Suprapubic skin (tissue), 4 donors: ENCODE results near the gene ZDHHC14. TPM values are rescaled to one million over a fixed set of nuclear protein-coding genes. Genes with fewer than 3 reads are reported as not detected.
"Not testable (repeated sequence)": the region's sequence is repeated elsewhere in the genome, so short reads cannot be mapped to it uniquely, and the experiment has no call there.

Source experiments
- DNase-seq, 2 donors: peaks; one replicate each; pipeline ENCODE4 v3.0.0-alpha.2; 2019; ENCODE audit warnings: low spot score in 2 of 2
- H3K27ac ChIP-seq: fragments of 200-600 bp; sonication (generic); one replicate; pipeline ENCODE4 v1.5.1; 2019
- H3K27me3 ChIP-seq: fragments of 200-600 bp; sonication (generic); one replicate; pipeline ENCODE4 v1.5.1; 2019
- H3K36me3 ChIP-seq: fragments of 200-600 bp; sonication (generic); one replicate; pipeline ENCODE4 v1.5.1; 2019
- H3K4me1 ChIP-seq: fragments of 200-600 bp; sonication (generic); one replicate; pipeline ENCODE4 v1.5.1; 2019
- H3K4me3 ChIP-seq: fragments of 200-600 bp; sonication (generic); one replicate; pipeline ENCODE4 v1.5.1; 2019; ENCODE audit warnings: mild to moderate bottlenecking
- H3K9me3 ChIP-seq: fragments of 200-600 bp; sonication (generic); one replicate; pipeline ENCODE4 v1.5.1; 2019
- CTCF ChIP-seq, 2 donors: fragments of 200-600 bp in 1 of 2; fragments of 450-650 bp in 1 of 2; sonication (generic) in 1 of 2; IDR thresholded peaks; one replicate each; pipeline ENCODE4 v1.5.1; 2016 to 2019; ENCODE audit warnings: antibody characterized with exemption in 2 of 2, mild to moderate bottlenecking in 1 of 2, moderate library complexity in 1 of 2
- EP300 ChIP-seq: sonication (generic); formaldehyde crosslinking; IDR thresholded peaks from one replicate; pipeline ENCODE4 v1.6.1; 2017; ENCODE audit warnings: antibody characterized with exemption
- POLR2A ChIP-seq, 2 donors: fragments of 450-650 bp; IDR thresholded peaks; one replicate each; pipeline ENCODE4 v1.6.1; 2017; ENCODE audit warnings: antibody characterized with exemption in 2 of 2, mild to moderate bottlenecking in 2 of 2, moderate library complexity in 2 of 2
- POLR2AphosphoS5 ChIP-seq, 3 donors: sonication (generic); formaldehyde crosslinking; IDR thresholded peaks; one replicate each; pipeline ENCODE4 v1.6.1; 2017; ENCODE audit warnings: antibody characterized with exemption in 3 of 3
- WGBS: methylation state at CpG from one replicate; pipeline ENCODE4 v1.1.5; 2018; 5-methylcytosine and 5-hydroxymethylcytosine counted together
- total RNA-seq, 4 donors: library from RNA; depleted of rRNA; stranded (reverse); fragments of >200 nt; gene quantifications; one replicate each; pipeline ENCODE4 v1.1.0, GENCODE V29; 2016

Gene ZDHHC14
- total RNA-seq, result 1 to 10 TPM; 4.3 to 9.9 (median 7.7) TPM

GRCh38 chr6:157380779-157381561 lies at the start of gene ZDHHC14:
Gene ZDHHC14 (plus strand): TSS chr6:157381190.
- Histone ChIP-seq H3K9me3 (no peaks in the 10 kb centered on the region), H3K27me3 (no peaks in the 10 kb centered on the region), H3K4me1 (peaks cover 19% of the 10 kb centered on the region), H3K36me3 (no peaks in the 10 kb centered on the region), H3K4me3 (peak within 1 kb of the TSS; percentile 67), H3K27ac (peak within 1 kb of the TSS; percentile 96)
- TF ChIP-seq POLR2AphosphoS5 (IDR thresholded peaks at IDR 0.05), result peak in 1 of 3 donors; percentile 65
- peak; percentile 12 to 51 for TF ChIP-seq POLR2A (IDR thresholded peaks at IDR 0.05)
- TF ChIP-seq EP300, result no peak
- no peak for TF ChIP-seq CTCF (IDR thresholded peaks at IDR 0.05)
- peak; percentile 94 for DNase-seq
- WGBS, result under 1% methylated on average over 39 of the region's 106 CpGs

DNA sequence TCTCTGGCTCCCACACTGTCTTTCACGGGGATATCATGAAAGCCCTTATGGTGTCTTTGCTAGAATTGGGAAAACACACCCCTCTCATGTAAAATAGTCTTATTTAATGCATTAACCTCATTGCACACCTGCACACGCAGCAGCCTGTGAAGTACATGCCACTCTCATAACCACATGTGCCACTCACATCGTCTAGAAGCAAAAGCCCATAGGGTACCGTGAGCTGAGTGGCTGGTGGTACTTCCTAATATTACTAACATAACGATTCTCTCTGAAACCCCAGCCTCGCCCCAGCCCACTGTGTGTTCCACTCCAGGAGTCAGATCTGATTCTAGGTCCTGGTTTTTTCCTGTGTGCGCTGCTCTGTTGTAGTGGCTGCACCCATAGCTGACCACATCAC lies 48.2 kb upstream of the ZDHHC14 start:
- no peaks in the 10 kb centered on the region for H3K4me1 ChIP-seq
- no peak overlapping the region for H3K4me3 ChIP-seq
- 86% methylated on average over 6 of the region's 7 CpGs for whole genome bisulfite sequencing
- no peak overlapping the region for H3K27ac ChIP-seq
- no peaks in the 10 kb centered on the region for H3K36me3 ChIP-seq
- H3K27me3 ChIP-seq, result no peaks in the 10 kb centered on the region
- no peaks in the 10 kb centered on the region for H3K9me3 ChIP-seq
- DNase-seq, result no peak
- TF ChIP-seq POLR2A (IDR thresholded peaks at IDR 0.05) (no peak), CTCF (IDR thresholded peaks at IDR 0.05) (no peak), POLR2AphosphoS5 (IDR thresholded peaks at IDR 0.05) (no peak), EP300 (no peak)

- TF ChIP-seq POLR2A (IDR thresholded peaks at IDR 0.05), result no peak
- TF ChIP-seq EP300, result no peak
- Histone ChIP-seq H3K9me3 (no peaks in the 10 kb centered on the region), H3K4me3 (no peak overlapping the region), H3K27ac (no peak overlapping the region), H3K4me1 (no peaks in the 10 kb centered on the region), H3K36me3 (no peaks in the 10 kb centered on the region), H3K27me3 (no peaks in the 10 kb centered on the region)
- DNase-seq, result no peak
- 65% methylated on average over 4 of the region's 4 CpGs for WGBS
Measured at GRCh38 chr6:157333537-157333936, 47.5 kb upstream of the ZDHHC14 start.

DNA sequence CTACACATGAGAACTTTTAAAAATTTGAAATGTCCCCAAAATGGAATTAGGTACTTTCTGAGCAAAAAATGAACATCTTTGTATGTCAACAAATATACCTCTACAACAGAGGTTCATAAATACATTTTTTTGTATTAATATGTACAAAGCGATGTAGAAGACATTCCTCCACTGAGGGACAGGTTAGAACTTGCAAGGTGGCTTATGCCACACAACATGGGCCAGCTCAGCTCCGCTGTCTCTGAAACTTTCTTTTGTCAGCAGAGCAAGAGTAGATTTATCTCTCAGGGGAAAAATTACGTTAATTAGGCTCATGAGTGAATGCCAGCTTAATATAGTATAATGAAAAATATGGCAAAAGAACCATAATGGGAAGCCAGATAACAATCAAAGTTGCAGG lies 47.0 kb upstream of the ZDHHC14 start:
- Histone ChIP-seq H3K36me3 (no peaks in the 10 kb centered on the region), H3K27ac (no peak overlapping the region), H3K4me1 (no peaks in the 10 kb centered on the region), H3K4me3 (no peak overlapping the region), H3K27me3 (no peaks in the 10 kb centered on the region), H3K9me3 (no peaks in the 10 kb centered on the region)
- DNase-seq, result no peak
- WGBS, result 33% methylated on average over 3 of the region's 3 CpGs
- no peak for TF ChIP-seq POLR2A (IDR thresholded peaks at IDR 0.05)
- TF ChIP-seq POLR2AphosphoS5 (IDR thresholded peaks at IDR 0.05), result no peak
- TF ChIP-seq CTCF (IDR thresholded peaks at IDR 0.05), result no peak
- no peak for TF ChIP-seq EP300

- DNase-seq, result no peak
- no peaks in the 10 kb centered on the region for H3K4me1 ChIP-seq
- H3K9me3 ChIP-seq, result no peaks in the 10 kb centered on the region
- TF ChIP-seq POLR2AphosphoS5 (IDR thresholded peaks at IDR 0.05) (no peak), CTCF (IDR thresholded peaks at IDR 0.05) (no peak), POLR2A (IDR thresholded peaks at IDR 0.05) (no peak), EP300 (no peak)
- H3K27me3 ChIP-seq, result no peaks in the 10 kb centered on the region
- 56% methylated on average over 6 of the region's 6 CpGs for WGBS
- no peak overlapping the region for H3K4me3 ChIP-seq
- no peaks in the 10 kb centered on the region for H3K36me3 ChIP-seq
- H3K27ac ChIP-seq, result no peak overlapping the region
Measured at GRCh38 chr6:157335829-157336228, 45.2 kb upstream of the ZDHHC14 start.

- H3K9me3 ChIP-seq, H3K36me3 ChIP-seq, H3K27me3 ChIP-seq, H3K4me1 ChIP-seq, H3K4me3 ChIP-seq, DNase-seq, H3K27ac ChIP-seq: not testable (repeated sequence)
- 84% methylated on average over 3 of the region's 3 CpGs for WGBS
Measured at GRCh38 chr6:157337276-157337675, 43.7 kb upstream of the ZDHHC14 start.
